Measurements from ENCODE around the gene FLNB. TPM values are rescaled to one million over a fixed set of nuclear protein-coding genes. Genes with fewer than 3 reads are reported as not detected.

FLNB gene
- total and polyA plus RNA-seq, 2 experiments from 2014 or later = 60.6 to 186 TPM

DNA sequence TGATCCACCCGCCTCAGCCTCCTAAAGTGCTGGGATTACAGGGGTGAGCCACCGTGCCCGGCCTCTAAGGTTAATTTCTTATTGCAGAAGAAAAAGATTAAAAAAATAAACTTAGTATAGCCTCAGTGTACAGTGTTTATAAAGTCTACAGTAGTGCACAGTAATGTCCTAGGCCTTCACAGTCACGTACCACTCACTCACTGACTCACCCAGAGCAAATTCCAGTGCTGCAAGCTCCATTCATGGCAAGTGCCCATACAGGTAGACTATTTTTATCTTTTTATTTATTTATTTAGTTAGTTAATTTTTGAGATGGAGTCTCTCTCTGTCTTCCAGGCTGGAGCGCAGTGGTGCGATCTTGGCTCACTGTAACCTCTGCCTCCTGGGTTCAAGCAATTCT, 3.2 kb upstream of the FLNB start:
- Histone ChIP-seq H3K79me2 (ENCODE audit: insufficient read depth) (peaks cover 17% of the 10 kb centered on the region), H3K9me2 (ENCODE audit: insufficient read depth) (no peaks in the 10 kb centered on the region), H3K9ac (no peak overlapping the region), H3K4me2 (ENCODE audit: unreplicated experiment) (peak overlapping the region; percentile 24), H3K4me3 (no peak overlapping the region), H3K4me1 (ENCODE audit: insufficient read depth) (peaks cover 18% of the 10 kb centered on the region), H3F3A (ENCODE audit: insufficient read depth) (peaks cover 16% of the 10 kb centered on the region), H4K20me1 (ENCODE audit: insufficient read depth) (no peaks in the 10 kb centered on the region), H3K27ac (peak overlapping the region; percentile 63), H3K27me3 (replicated peaks; ENCODE audit: insufficient read depth) (no peaks in the 10 kb centered on the region), H2AFZ (no peak overlapping the region), H3K9me3 (ENCODE audit: low read depth) (no peaks in the 10 kb centered on the region), H3K36me3 (ENCODE audit: low read depth) (no peaks in the 10 kb centered on the region)
- TF ChIP-seq EZH2phosphoT487 (IDR thresholded peaks at IDR 0.05; ENCODE audit: insufficient read depth, low read depth) = no peak
- TF ChIP-seq EZH2 (IDR thresholded peaks at IDR 0.05; ENCODE audit: insufficient read depth, poor library complexity, severe bottlenecking) = no peak
- in situ Hi-C loops (cut with MboI) = no loop called here
- peak; percentile 77 for DNase-seq
- 40 to 45% methylated on average over 6 of the region's 6 CpGs for WGBS, 2 experiments (ENCODE audit: low coverage in 1 of 2, low lambda C conversion rate in 2 of 2, missing lambda C conversion rate in 2 of 2)

DNA sequence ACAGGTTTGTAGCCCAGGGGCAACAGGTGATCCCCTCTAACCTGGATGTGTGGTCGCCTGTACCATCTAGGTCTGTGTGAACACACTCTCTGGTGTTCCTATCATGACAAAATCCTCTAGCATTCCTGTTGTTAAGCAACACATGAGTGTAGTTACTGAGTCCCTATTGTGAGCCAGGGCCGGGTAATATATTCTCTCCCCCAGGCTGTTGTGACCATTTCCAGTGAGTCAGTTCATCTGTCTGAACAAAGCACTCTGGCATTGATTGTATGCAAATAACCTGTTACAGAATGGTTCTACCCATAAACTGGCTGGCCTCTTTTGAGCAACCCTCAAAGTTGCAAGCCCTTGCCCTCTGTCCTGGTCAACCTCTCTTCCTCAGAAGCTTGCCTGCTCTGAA, 2.6 kb upstream of the FLNB start:
- Histone ChIP-seq H3K27me3 (replicated peaks; ENCODE audit: insufficient read depth) (no peaks in the 10 kb centered on the region), H3K9me2 (ENCODE audit: insufficient read depth) (no peaks in the 10 kb centered on the region), H3K9me3 (ENCODE audit: low read depth) (no peaks in the 10 kb centered on the region), H3F3A (ENCODE audit: insufficient read depth) (peaks cover 20% of the 10 kb centered on the region), H3K9ac (no peak overlapping the region), H3K36me3 (ENCODE audit: low read depth) (no peaks in the 10 kb centered on the region), H3K79me2 (ENCODE audit: insufficient read depth) (peaks cover 24% of the 10 kb centered on the region), H3K4me3 (no peak overlapping the region), H2AFZ (no peak overlapping the region), H4K20me1 (ENCODE audit: insufficient read depth) (no peaks in the 10 kb centered on the region), H3K4me1 (ENCODE audit: insufficient read depth) (peaks cover 21% of the 10 kb centered on the region), H3K4me2 (ENCODE audit: unreplicated experiment) (peak overlapping the region; percentile 24), H3K27ac (peak overlapping the region; percentile 63)
- WGBS, 2 experiments (ENCODE audit: low coverage in 1 of 2, low lambda C conversion rate in 2 of 2, missing lambda C conversion rate in 2 of 2) = 6 to 19% methylated on average over 2 of the region's 2 CpGs
- peak; percentile 95 for DNase-seq
- TF ChIP-seq EZH2phosphoT487 (IDR thresholded peaks at IDR 0.05; ENCODE audit: insufficient read depth, low read depth) (no peak), EZH2 (IDR thresholded peaks at IDR 0.05; ENCODE audit: insufficient read depth, poor library complexity, severe bottlenecking) (no peak)
- in situ Hi-C loops (cut with MboI) = no loop called here

GRCh38 chr3:58006661-58007060, 1.6 kb upstream of the FLNB start:
- H3K9ac ChIP-seq = no peak overlapping the region
- H4K20me1 ChIP-seq (ENCODE audit: insufficient read depth) = no peaks in the 10 kb centered on the region; the same call in 1 of the 2 replicates
- no peaks in the 10 kb centered on the region for H3K9me2 ChIP-seq (ENCODE audit: insufficient read depth)
- H2AFZ ChIP-seq = no peak overlapping the region
- H3K79me2 ChIP-seq (ENCODE audit: insufficient read depth) = peaks cover 34% of the 10 kb centered on the region
- H3K36me3 ChIP-seq (ENCODE audit: low read depth) = no peaks in the 10 kb centered on the region
- H3K27ac ChIP-seq = no peak overlapping the region
- H3K4me2 ChIP-seq (ENCODE audit: unreplicated experiment) = no peak overlapping the region
- in situ Hi-C loops (cut with MboI) = no loop called here
- H3F3A ChIP-seq (ENCODE audit: insufficient read depth) = peaks cover 23% of the 10 kb centered on the region
- DNase-seq = no peak
- 84 to 95% methylated on average over 6 of the region's 6 CpGs for WGBS, 2 experiments (ENCODE audit: low coverage in 1 of 2, low lambda C conversion rate in 2 of 2, missing lambda C conversion rate in 2 of 2)
- H3K4me3 ChIP-seq = no peak overlapping the region
- H3K27me3 ChIP-seq (replicated peaks; ENCODE audit: insufficient read depth) = no peaks in the 10 kb centered on the region
- no peaks in the 10 kb centered on the region for H3K9me3 ChIP-seq (ENCODE audit: low read depth)
- peaks cover 28% of the 10 kb centered on the region for H3K4me1 ChIP-seq (ENCODE audit: insufficient read depth)
- no peak for TF ChIP-seq EZH2phosphoT487 (IDR thresholded peaks at IDR 0.05; ENCODE audit: insufficient read depth, low read depth)
- no peak for TF ChIP-seq EZH2 (IDR thresholded peaks at IDR 0.05; ENCODE audit: insufficient read depth, poor library complexity, severe bottlenecking)

- no peak for TF ChIP-seq EZH2 (IDR thresholded peaks at IDR 0.05; ENCODE audit: insufficient read depth, poor library complexity, severe bottlenecking)
- TF ChIP-seq EZH2phosphoT487 (IDR thresholded peaks at IDR 0.05; ENCODE audit: insufficient read depth, low read depth) = no peak
- Histone ChIP-seq H3K4me2 (ENCODE audit: unreplicated experiment) (peak overlapping the region; percentile 98), H3K36me3 (ENCODE audit: low read depth) (no peaks in the 10 kb centered on the region), H4K20me1 (ENCODE audit: insufficient read depth) (no peaks in the 10 kb centered on the region; the same call in 1 of the 2 replicates), H3K27ac (peak overlapping the region; percentile 50; the same call in 1 of the 2 replicates), H2AFZ (peak overlapping the region; percentile 80; the same call in 1 of the 2 replicates), H3K9me3 (ENCODE audit: low read depth) (no peaks in the 10 kb centered on the region), H3K27me3 (replicated peaks; ENCODE audit: insufficient read depth) (no peaks in the 10 kb centered on the region), H3K79me2 (ENCODE audit: insufficient read depth) (peaks cover 59% of the 10 kb centered on the region), H3F3A (ENCODE audit: insufficient read depth) (peaks cover 45% of the 10 kb centered on the region), H3K4me3 (peak overlapping the region; percentile 100), H3K4me1 (ENCODE audit: insufficient read depth) (peaks cover 53% of the 10 kb centered on the region), H3K9me2 (ENCODE audit: insufficient read depth) (no peaks in the 10 kb centered on the region), H3K9ac (peak overlapping the region; percentile 93)
- peak; percentile 51 for DNase-seq
- WGBS, 2 experiments (ENCODE audit: low coverage in 1 of 2, low lambda C conversion rate in 2 of 2, missing lambda C conversion rate in 2 of 2) = 1 to 3% methylated on average over 33 of the region's 33 CpGs
- in situ Hi-C loops (cut with MboI) = no loop called here
Measured at GRCh38 chr3:58009026-58009748, 965 bp downstream of the FLNB start.

Measured in GM23248 (cell line).